Activated naive CD8-positive, alpha-beta T cell (primary cell): ENCODE results near the gene CTIF.

Source experiments
- H3K27ac Mint-ChIP-seq: one replicate; pipeline ENCODE4 v1.8.0; 2021; ENCODE audit warnings: mixed read lengths
- H3K27me3 Mint-ChIP-seq: one replicate; pipeline ENCODE4 v1.8.0; 2021; ENCODE audit warnings: mixed read lengths
- H3K36me3 Mint-ChIP-seq: one replicate; pipeline ENCODE4 v1.8.0; 2021; ENCODE audit warnings: mixed read lengths
- H3K4me1 Mint-ChIP-seq: one replicate; pipeline ENCODE4 v1.8.0; 2021; ENCODE audit warnings: low read depth, mixed read lengths
- H3K4me3 Mint-ChIP-seq: one replicate; pipeline ENCODE4 v1.8.0; 2021; ENCODE audit warnings: mild to moderate bottlenecking, mixed read lengths
- H3K9me3 Mint-ChIP-seq: one replicate; pipeline ENCODE4 v1.8.0; 2021; ENCODE audit warnings: low read depth, mixed read lengths

CTIF gene

DNA sequence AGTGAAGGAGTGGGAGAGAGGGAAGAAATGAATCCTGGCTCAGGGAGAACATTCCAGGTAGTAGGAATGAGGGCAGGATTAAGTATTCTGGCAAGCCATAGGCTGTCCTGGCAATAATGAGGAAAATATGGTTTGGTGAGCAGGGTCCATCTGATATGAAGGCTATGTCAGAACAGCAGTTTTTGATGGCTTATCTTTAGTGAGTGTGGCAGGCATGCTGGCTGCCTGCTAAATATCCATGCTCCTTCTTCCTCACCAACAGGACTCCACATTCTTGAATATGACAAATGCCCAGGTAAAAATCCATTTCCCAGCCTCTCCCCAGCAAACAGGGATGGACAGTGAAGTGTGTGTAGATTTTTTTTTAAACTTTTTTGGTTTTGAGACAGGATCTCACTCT, 13.2 kb upstream of the CTIF start:
- Mint-ChIP-seq H3K27me3 (peaks cover 20% of the 10 kb centered on the region), H3K9me3 (no peaks in the 10 kb centered on the region), H3K4me3 (no peak overlapping the region), H3K4me1 (no peaks in the 10 kb centered on the region), H3K36me3 (no peaks in the 10 kb centered on the region), H3K27ac (no peak overlapping the region)

DNA sequence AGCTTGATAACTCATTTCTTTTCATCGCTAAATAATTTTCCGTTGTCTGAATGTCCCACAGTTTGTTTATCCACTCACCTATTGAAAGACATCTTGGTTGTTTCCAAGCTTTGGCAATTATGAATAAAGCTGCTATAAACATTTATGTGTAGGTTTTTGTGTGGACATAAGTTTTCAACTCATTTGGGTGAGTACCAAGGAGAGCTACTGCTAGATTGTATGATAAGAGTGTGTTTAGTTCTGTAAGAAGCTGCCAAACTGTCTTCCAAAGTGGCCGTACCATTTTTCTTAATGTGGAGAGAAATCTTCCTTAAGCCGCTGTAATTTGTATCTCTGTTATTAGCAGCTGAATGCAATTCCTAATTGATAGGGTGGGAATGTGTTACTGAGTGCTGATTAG, 11.4 kb upstream of the CTIF start:
- Mint-ChIP-seq H3K36me3 (no peaks in the 10 kb centered on the region), H3K27me3 (peaks cover 21% of the 10 kb centered on the region), H3K4me1 (no peaks in the 10 kb centered on the region), H3K9me3 (no peaks in the 10 kb centered on the region), H3K27ac (no peak overlapping the region), H3K4me3 (no peak overlapping the region)

DNA sequence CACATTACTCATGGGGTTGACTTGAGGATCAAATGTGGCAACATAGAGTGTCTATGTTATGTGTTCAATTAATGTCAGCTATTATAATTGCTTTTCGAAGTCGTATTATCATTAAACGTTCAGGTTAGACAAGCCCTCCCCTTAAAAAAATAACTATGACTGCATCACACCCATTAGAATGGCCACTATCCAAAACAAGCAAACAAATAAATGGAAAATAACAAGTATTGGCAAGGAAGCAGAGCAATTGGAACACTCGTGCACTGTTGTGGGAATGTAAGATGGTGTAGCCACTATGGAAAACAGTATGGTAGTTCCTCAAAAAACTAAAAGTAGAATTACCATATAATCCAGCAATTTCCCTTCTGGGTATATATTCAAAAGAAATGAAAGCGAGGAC, 10.0 kb upstream of the CTIF start:
- Mint-ChIP-seq H3K4me1 (no peaks in the 10 kb centered on the region), H3K9me3 (no peaks in the 10 kb centered on the region), H3K4me3 (no peak overlapping the region), H3K27ac (no peak overlapping the region), H3K27me3 (peaks cover 17% of the 10 kb centered on the region), H3K36me3 (no peaks in the 10 kb centered on the region)

DNA sequence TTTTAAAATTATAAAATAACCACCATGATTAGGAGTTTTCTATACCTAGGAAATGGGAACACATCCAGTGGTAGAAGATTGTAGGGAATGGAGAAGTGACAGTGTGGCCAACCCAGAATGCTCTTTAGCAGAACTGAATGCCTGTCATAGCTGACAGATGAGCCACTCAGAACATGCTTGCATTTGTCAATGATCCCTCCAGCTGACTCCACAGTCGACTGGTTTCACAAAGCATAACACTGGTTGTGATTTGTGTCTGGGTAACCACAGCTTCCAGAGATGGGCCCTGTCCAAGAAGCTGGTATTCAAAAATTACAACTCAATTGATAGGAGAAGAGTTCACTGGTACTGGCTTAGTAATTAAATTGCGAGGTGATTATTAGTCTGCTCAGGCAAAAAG, 9.0 kb upstream of the CTIF start:
- H3K4me1 Mint-ChIP-seq: no peaks in the 10 kb centered on the region
- H3K27me3 Mint-ChIP-seq: peaks cover 13% of the 10 kb centered on the region
- no peaks in the 10 kb centered on the region for H3K9me3 Mint-ChIP-seq
- H3K27ac Mint-ChIP-seq: no peak overlapping the region
- H3K4me3 Mint-ChIP-seq: no peak overlapping the region
- no peaks in the 10 kb centered on the region for H3K36me3 Mint-ChIP-seq

DNA sequence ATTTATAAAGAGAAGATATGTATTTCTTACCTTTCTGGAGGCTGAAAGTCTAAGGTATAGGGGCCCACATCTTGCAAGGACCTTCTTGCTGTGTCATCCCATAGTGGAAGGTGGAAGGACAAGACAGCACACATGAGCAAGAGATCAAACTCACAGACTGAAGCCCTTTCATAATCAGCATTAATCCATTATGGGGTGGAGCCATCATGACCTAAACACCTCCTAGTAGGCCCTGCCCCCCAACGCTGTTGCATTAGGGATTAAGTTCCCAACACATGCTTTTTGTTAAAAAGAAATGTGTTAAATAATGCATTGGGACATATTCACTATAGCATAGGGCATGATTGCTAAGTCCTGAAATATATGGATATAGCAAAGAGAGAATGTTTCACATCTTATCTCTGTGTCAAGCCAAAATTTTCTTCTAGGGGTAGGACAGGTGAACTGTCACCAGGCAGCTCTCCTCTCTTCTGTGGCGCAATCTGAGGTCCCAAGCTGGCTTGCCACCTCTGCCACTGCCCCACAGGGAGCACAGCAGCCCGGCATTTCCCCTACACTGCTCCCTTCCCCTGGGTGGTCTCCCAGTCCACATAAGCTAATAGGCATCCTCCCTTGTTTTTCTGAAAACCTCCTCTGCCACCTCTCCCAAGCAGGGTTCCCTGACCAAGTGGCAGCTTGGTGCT, 8.3 kb upstream of the CTIF start:
- H3K27me3 Mint-ChIP-seq: peaks cover 15% of the 10 kb centered on the region
- no peaks in the 10 kb centered on the region for H3K9me3 Mint-ChIP-seq
- H3K27ac Mint-ChIP-seq: no peak overlapping the region

DNA sequence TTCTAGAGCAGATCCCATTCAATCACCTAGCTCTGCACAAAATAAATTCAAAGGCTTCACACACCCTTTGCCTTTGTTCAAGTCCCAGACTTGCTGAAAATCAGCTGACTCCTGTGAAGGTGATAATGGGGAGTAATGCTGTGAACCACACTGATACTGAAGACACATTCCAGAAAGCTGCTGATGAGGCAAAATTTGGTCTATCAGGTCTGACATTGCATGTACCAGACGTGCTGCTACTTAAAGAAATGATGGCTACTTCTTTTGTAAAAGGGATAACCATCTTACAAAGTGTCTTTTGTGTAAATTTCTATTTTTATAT, 7.8 kb upstream of the CTIF start:
- H3K9me3 Mint-ChIP-seq: no peaks in the 10 kb centered on the region
- H3K27ac Mint-ChIP-seq: no peak overlapping the region
- no peaks in the 10 kb centered on the region for H3K4me1 Mint-ChIP-seq
- no peaks in the 10 kb centered on the region for H3K36me3 Mint-ChIP-seq
- peaks cover 15% of the 10 kb centered on the region for H3K27me3 Mint-ChIP-seq
- no peak overlapping the region for H3K4me3 Mint-ChIP-seq

More for the DNA sequence above, 8.3 kb upstream of the CTIF start:
- Mint-ChIP-seq H3K4me3 (no peak overlapping the region), H3K36me3 (no peaks in the 10 kb centered on the region), H3K4me1 (no peaks in the 10 kb centered on the region)

DNA sequence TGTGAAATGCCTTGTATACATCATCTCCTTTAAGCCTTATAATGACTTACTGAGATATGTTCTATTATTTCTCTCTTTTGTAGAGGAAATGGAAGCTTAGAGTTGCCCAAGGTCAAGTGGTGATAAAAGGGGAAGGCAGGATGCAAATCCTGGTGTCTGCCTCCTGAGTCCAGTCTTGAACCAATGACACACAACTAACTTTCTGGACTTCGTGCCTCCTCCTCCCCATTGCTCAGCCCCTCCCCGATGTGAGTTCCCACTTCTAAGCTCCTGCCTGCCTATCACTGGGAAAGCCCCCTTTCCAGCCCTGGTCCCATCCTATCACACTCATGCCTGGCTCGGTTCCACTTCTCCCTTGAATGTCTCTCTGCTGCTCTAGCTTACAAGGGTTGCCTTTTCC, 6.9 kb upstream of the CTIF start:
- no peaks in the 10 kb centered on the region for H3K9me3 Mint-ChIP-seq
- H3K27ac Mint-ChIP-seq: no peak overlapping the region
- peaks cover 15% of the 10 kb centered on the region for H3K27me3 Mint-ChIP-seq
- no peak overlapping the region for H3K4me3 Mint-ChIP-seq
- H3K4me1 Mint-ChIP-seq: no peaks in the 10 kb centered on the region
- H3K36me3 Mint-ChIP-seq: no peaks in the 10 kb centered on the region

DNA sequence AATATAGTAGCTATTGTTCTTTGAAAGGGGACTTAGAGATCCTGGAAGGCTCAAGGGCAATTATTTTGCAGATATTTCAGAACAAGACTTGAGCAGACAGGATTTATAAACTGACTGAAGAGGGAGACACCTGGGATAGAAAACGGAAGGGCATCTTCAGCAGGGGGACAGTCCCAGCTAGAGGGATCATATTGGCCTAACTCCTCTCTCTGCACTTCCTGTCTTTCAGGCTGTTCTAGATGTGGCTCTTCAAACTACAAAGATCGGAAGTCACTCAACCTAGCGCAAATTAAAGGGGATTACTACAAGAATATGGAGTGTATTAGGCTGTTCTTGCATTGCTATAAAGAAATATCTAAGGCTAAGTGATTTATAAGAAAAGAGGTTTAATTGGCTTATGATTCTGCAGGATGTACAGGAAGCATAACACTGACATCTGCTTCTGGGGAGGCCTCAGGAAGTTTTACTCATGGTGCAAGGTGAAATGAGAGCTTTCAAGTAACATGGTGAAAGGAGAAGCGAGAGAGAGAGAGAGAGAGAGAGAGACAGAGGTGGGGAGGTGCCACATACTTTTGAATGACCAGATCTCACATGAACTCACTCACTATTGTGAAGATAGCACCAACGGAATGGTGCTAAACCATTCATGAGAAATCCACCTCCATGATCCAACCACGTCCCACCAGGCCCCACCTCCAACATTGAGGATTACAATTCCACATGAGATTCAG, 5.3 kb upstream of the CTIF start:
- Mint-ChIP-seq H3K4me3 (no peak overlapping the region), H3K4me1 (peaks cover 3% of the 10 kb centered on the region), H3K27me3 (peaks cover 4% of the 10 kb centered on the region), H3K27ac (no peak overlapping the region), H3K36me3 (no peaks in the 10 kb centered on the region), H3K9me3 (no peaks in the 10 kb centered on the region)

DNA sequence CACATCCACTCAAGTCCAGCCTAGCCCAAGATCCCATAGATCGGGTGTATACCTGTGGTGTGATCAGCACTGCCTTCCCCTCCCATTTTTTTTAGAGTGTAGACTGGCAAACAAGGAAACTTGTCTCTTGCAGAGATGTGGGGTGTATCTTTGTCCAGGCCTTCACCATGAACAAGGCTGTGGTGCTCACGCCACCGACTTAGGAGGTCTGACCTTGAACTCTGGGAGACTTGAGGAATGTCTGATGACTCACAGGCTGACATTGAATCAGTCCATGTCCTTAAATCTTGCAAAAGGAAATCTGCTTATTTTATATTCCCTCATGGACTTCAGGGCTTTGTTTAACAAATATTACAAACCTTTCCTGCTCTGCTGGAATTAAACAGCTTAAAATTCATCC, 4.5 kb upstream of the CTIF start:
- no peak overlapping the region for H3K4me3 Mint-ChIP-seq
- peaks cover 3% of the 10 kb centered on the region for H3K4me1 Mint-ChIP-seq
- H3K9me3 Mint-ChIP-seq: no peaks in the 10 kb centered on the region
- H3K27me3 Mint-ChIP-seq: peaks cover 4% of the 10 kb centered on the region
- no peaks in the 10 kb centered on the region for H3K36me3 Mint-ChIP-seq
- H3K27ac Mint-ChIP-seq: no peak overlapping the region

DNA sequence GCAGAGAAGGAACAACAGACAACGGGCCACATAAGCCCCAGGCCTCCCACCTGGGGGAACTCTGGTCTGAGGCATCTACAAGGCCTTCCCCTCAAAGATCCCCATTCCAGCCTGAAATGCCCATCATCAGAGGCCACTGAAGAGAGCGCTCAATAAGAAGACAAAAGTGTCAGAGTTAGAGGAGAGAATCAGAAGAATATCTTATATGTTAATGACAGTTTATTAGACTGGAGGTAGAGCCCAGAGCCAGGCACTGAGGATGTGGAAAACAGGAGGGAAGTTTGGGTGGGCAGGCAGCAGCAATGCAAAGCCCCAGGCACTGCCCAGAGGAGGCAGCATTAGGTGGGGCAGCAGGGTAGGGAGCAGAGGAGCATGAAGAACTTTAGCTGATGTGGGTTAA, 2.9 kb upstream of the CTIF start:
- Mint-ChIP-seq H3K27me3 (peaks cover 4% of the 10 kb centered on the region), H3K4me3 (no peak overlapping the region), H3K27ac (no peak overlapping the region), H3K4me1 (peaks cover 3% of the 10 kb centered on the region), H3K9me3 (no peaks in the 10 kb centered on the region), H3K36me3 (no peaks in the 10 kb centered on the region)

DNA sequence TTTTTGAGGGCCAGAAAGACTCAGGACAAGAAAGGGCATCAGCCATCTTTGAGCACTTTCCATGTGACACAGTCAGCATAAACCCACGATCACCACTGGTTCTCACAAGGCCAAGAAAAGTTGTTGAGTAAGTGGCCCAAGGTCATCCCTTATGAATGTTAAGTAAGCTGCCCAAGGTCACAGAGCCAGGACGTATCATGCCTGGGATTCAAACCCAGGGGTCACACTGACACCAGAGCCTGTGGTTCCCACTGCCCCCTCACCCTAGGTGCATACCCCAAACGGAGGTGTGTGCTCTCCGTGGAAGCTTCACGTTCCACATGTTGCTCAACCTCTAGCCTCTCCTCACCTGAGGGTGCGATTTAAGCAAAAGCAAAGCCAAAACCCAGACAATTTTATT, 2.3 kb upstream of the CTIF start:
- Mint-ChIP-seq H3K27me3 (peaks cover 4% of the 10 kb centered on the region), H3K9me3 (no peaks in the 10 kb centered on the region), H3K36me3 (no peaks in the 10 kb centered on the region), H3K4me3 (no peak overlapping the region), H3K27ac (no peak overlapping the region), H3K4me1 (peaks cover 5% of the 10 kb centered on the region)

DNA sequence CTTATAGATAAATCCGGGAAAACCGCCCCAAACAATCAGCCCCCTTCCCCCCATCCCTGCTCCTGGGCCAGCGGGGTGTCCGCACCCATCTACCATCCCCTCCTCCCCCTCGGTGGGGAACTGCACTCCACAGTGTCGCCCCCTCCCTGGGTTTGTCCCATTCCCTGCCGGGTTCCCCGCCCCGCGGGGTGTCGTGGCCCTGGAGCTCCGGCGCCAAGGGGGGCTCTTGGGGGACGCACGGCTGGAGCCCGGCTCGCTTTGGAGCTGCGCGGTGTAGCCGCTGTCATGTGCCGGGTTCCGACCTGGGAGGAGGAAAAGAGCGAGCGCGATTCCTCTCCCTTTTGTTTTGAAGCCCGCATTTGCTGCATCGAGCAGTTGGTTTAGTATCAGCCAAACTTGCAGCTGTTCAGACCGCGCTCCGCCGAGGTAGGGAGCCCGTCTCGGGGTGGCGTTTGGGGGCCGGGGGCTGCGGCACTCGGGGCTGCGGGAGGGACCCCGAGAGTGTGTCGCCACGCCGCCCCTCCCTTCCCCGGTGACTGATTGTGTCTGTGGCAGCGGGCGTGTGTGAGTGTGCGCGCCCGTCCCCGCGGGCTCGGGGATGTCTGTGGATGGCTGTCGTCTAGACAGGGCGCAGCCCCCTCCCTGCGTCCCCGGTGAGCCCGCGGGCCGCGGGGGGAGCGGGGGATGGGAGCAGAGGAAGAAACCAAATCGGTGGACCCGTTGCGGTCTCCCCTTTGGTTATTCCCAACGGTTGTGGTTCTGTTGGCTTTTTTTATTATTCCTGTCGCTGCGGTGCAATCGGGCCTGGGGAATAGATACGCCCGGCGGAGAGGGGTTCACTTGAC, 797 bp downstream of the CTIF start:
- no peak overlapping the region for H3K27ac Mint-ChIP-seq

DNA sequence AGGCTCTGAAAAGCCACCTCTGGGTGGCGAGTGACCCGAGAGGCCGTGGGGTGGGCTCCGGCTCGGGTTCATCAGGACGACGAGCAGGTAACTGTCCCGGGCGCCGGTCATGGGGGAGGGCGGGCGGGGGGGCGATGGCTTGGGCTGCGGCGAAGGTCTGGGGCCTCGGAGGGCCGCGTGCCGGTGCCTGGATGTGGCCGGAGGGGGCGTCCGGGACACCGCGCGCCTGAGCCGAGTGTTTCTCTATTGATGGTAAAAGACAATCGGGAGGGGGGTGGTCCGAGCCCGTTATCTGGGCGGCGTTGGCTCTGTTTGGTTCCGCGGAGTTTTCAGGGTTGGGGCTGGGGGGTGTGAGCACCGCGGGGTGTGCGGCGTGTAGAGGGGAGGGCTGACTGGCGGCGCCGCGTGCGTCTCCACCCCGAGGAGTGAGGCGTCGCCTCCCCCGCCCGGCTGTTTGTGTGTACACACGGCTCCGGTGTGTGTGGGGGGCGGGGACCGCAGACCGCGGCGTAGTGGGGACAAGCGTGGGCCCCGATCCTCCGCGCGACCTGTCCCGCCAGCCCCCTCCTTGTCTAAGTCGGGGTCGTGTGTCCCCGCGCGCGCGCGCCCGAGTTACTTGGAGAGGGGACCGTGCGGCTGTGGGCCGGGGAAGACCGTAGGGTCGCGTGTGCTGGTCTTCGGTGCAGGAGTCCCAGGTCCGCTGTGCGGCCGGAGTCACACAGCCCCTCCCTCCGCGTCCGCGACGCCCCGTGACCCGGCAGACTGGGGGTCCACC, 1.6 kb downstream of the CTIF start:
- peaks cover 8% of the 10 kb centered on the region for H3K27me3 Mint-ChIP-seq
- H3K4me3 Mint-ChIP-seq: peak overlapping the region; percentile 89
- no peaks in the 10 kb centered on the region for H3K9me3 Mint-ChIP-seq
- H3K4me1 Mint-ChIP-seq: peaks cover 15% of the 10 kb centered on the region
- no peaks in the 10 kb centered on the region for H3K36me3 Mint-ChIP-seq
- no peak overlapping the region for H3K27ac Mint-ChIP-seq

More for the DNA sequence above, 797 bp downstream of the CTIF start:
- H3K9me3 Mint-ChIP-seq: no peaks in the 10 kb centered on the region
- H3K36me3 Mint-ChIP-seq: no peaks in the 10 kb centered on the region
- peaks cover 15% of the 10 kb centered on the region for H3K4me1 Mint-ChIP-seq
- H3K27me3 Mint-ChIP-seq: peaks cover 7% of the 10 kb centered on the region
- peak overlapping the region; percentile 89 for H3K4me3 Mint-ChIP-seq

DNA sequence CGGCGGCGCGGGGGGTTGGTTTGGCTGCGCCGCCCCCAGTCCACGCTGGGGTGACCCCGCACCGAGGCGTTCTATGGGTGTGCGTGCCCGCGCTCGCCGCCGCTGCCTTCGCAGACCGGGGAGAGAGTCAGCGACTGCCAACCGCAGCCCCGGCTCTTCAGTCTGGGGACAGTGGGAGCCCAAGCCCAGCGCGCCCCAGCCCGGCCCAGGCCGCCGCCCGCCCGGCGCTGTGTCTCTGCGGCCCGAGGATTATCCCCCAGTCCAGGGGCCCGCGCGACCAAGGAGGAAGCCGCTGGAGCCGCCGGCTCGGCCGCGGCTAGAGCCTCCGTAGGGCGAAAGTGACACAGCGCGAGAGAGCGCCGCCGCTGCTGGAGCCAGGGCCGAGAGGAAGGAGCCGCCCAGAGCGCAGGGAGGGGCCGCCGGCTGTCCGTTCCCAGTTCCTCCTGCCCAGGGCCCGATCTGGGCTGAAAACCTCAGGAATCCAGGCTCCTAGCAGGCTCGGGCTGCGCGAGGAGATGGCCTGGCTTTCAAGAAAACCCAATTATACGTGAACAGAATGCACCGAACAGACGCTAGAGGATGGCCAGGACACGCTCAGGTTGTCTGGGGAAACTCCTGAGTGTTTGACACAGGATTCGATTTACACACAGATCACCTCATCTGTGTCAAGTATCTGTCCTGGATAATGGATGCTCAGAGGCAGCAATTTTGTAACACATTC, 2.4 kb downstream of the CTIF start:
- peak overlapping the region; percentile 69 for H3K4me3 Mint-ChIP-seq
- H3K36me3 Mint-ChIP-seq: no peaks in the 10 kb centered on the region
- H3K9me3 Mint-ChIP-seq: no peaks in the 10 kb centered on the region
- peaks cover 8% of the 10 kb centered on the region for H3K27me3 Mint-ChIP-seq
- peaks cover 15% of the 10 kb centered on the region for H3K4me1 Mint-ChIP-seq
- no peak overlapping the region for H3K27ac Mint-ChIP-seq
